Muscle layer of duodenum (tissue), 2 donors: ENCODE results near the gene B3GALT2.
"Not testable (repeated sequence)": the region's sequence is repeated elsewhere in the genome, so short reads cannot be mapped to it uniquely, and the experiment has no call there.

Source experiments
- H3K27ac ChIP-seq: one replicate; pipeline ENCODE4 v1.7.0; 2013; ENCODE audit warnings: mild to moderate bottlenecking, low read length
- H3K27me3 ChIP-seq: one replicate; pipeline ENCODE4 v1.7.0; 2013; ENCODE audit warnings: low read depth, mild to moderate bottlenecking, control low read depth, low read length
- H3K36me3 ChIP-seq, 2 donors: one replicate each; pipeline ENCODE4 v1.7.0; 2013; ENCODE audit warnings: low read length in 2 of 2, control low read depth in 1 of 2, mild to moderate bottlenecking in 1 of 2; ENCODE audit not compliant: insufficient read depth in 2 of 2, control insufficient read depth in 1 of 2
- H3K4me1 ChIP-seq, 2 donors: one replicate each; pipeline ENCODE4 v1.7.0; 2013; ENCODE audit warnings: low read length in 2 of 2, mild to moderate bottlenecking in 2 of 2, control low read depth in 1 of 2, moderate library complexity in 1 of 2; ENCODE audit not compliant: insufficient read depth in 2 of 2, control insufficient read depth in 1 of 2
- H3K4me3 ChIP-seq, 2 donors: one replicate each; pipeline ENCODE4 v1.7.0; 2013; ENCODE audit warnings: low read length in 2 of 2, low read depth in 1 of 2, mild to moderate bottlenecking in 1 of 2
- H3K9me3 ChIP-seq, 2 donors: one replicate each; pipeline ENCODE4 v1.7.0; 2013; ENCODE audit warnings: low read length in 2 of 2, control low read depth in 1 of 2, mild to moderate bottlenecking in 1 of 2; ENCODE audit not compliant: control insufficient read depth in 1 of 2
- donor health status: healthy.

B3GALT2 gene

DNA sequence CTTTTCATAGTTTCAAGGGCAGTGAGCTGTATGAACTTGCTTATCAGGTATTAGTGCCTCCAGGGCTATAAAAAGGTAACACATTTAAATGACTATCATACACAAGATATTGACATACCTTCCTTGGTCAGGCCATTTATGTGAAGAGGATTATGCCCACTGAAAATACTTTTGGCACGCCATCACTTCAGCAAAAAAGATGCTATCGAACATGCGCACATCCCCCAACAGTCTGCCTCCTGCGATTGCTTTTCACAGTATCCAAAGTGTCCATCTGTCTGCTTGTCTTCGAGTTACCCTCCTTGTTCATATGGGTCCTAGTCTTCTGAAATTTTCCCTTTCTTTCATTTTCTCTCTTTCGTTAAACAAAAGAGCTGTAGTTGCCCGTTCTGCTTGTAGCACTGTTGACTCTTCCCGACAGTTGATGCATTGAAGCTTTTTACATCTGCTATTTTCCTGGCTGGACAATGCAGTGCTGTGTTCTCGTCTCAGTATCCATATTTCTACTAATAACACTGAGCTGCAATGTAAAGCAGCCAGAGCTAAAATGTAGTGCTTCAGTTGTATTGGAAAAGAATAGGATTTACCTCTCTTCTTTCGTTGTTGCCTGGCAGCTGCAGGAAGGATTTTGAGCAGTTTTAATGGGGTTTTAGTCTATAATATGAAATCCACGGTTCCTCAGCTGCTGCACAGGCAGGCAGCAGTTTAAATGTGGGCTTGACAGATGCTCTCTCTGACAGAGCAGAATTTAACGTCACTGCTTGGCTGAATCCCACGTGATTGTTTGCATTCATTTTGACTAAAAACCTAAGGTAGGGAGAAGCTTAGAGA, at the start of gene B3GALT2:
Gene B3GALT2, minus strand, starts transcription at position 713 of the 831 bp plus-strand sequence. CDS start 5,051 bp downstream, outside the sequence.
- no peaks in the 10 kb centered on the region for H3K27me3 ChIP-seq
- peak within 1 kb of the TSS; percentile 62 for H3K27ac ChIP-seq
- H3K36me3 ChIP-seq: no peaks in the 10 kb centered on the region
- H3K4me3 ChIP-seq: peak within 1 kb of the TSS; percentile 62
- peaks cover 5 to 62% of the 10 kb centered on the region in 2 donors for H3K4me1 ChIP-seq
- no peaks in the 10 kb centered on the region for H3K9me3 ChIP-seq

DNA sequence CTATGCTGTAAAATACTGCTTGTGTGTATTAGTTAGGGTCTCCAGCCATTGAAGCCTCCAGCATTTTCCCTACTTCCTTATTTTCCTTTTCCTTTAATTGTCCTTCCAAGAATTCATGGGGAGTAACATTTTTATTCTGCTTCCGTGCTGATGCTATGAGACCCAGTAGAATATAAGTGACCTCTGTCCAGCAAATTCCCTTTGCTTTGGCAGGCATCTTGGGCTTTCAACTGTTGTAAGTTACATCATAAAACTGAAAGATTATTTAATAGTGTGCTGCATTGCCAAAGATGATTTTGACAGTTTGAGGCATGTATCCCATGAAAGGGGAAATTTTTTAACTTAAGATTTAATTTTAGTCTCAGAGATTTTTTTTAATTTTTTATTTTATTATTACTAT, 48.1 kb upstream of the B3GALT2 start:
- Histone ChIP-seq H3K27ac (no peak overlapping the region), H3K9me3 (no peaks in the 10 kb centered on the region), H3K4me1 (no peaks in the 10 kb centered on the region), H3K27me3 (no peaks in the 10 kb centered on the region), H3K36me3 (peaks cover 4 to 12% of the 10 kb centered on the region in 2 donors), H3K4me3 (no peak overlapping the region)

- not testable (repeated sequence) for H3K27me3 ChIP-seq, H3K4me3 ChIP-seq, H3K4me1 ChIP-seq, H3K36me3 ChIP-seq, H3K27ac ChIP-seq, H3K9me3 ChIP-seq
Measured at GRCh38 chr1:193231146-193231545, 44.7 kb upstream of the B3GALT2 start.

GRCh38 chr1:193229136-193229535, 42.7 kb upstream of the B3GALT2 start:
- Histone ChIP-seq H3K4me1 (no peaks in the 10 kb centered on the region), H3K9me3 (no peaks in the 10 kb centered on the region), H3K27me3 (no peaks in the 10 kb centered on the region), H3K4me3 (no peak overlapping the region), H3K36me3 (peaks cover 0 to 5% of the 10 kb centered on the region in 2 donors), H3K27ac (no peak overlapping the region)

DNA sequence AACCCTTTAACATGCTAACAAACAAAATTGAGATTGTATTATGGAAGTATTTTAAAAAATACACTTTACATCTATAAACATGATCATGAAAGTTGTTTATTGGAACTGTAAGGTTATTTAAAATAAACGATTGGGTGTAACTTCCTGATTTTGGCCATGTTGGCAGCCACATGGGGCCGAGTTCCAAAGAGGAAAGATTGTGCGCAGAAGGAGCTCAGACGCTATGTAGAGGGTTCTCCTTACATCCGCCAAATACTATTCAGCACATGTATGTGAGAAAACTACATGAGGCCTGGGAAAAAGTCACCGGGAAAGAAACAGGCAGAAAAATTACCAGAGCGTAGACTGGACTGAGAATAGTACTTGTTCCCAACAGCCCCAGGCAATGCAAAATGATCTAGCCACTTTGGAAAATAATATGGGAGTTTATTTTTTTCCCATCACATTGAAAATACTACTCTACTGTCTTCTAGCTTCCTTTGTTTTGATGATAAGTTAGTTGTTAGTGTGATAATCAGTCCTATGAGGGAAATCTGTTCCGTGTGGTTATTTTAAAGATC, 35.7 kb upstream of the B3GALT2 start:
- Histone ChIP-seq H3K4me3 (no peak overlapping the region), H3K27me3 (no peaks in the 10 kb centered on the region), H3K4me1 (peaks cover 0 to 8% of the 10 kb centered on the region in 2 donors), H3K36me3 (peaks cover 6% of the 10 kb centered on the region in 2 donors), H3K27ac (no peak overlapping the region), H3K9me3 (no peaks in the 10 kb centered on the region)

- Histone ChIP-seq H3K4me1 (peaks cover 0 to 8% of the 10 kb centered on the region in 2 donors), H3K4me3 (no peak overlapping the region), H3K9me3 (no peaks in the 10 kb centered on the region), H3K36me3 (peaks cover 6 to 11% of the 10 kb centered on the region in 2 donors), H3K27ac (no peak overlapping the region), H3K27me3 (no peaks in the 10 kb centered on the region)
Measured at GRCh38 chr1:193221651-193222050, 35.2 kb upstream of the B3GALT2 start.

DNA sequence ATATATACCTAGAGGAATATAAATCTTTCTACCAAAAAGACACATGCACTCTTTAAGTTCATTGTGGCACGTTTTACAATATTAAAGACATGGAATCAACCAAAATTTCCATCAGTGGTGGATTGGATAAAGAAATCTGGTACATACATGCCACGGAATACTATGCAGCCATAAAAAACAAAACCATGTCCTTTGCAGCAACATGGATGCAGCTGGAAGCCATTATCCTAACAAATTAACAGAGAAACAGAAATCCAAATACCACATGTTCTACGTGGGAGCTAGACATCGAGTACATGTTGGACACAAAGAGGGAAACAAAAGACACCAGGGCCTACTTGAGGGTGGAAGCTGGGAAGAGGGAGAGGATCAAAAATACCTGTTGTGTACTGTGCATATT, 33.0 kb upstream of the B3GALT2 start:
- Histone ChIP-seq H3K36me3 (peaks cover 6 to 25% of the 10 kb centered on the region in 2 donors), H3K27ac (no peak overlapping the region), H3K27me3 (no peaks in the 10 kb centered on the region), H3K4me3 (no peak overlapping the region), H3K4me1 (peaks cover 0 to 8% of the 10 kb centered on the region in 2 donors), H3K9me3 (no peaks in the 10 kb centered on the region)

DNA sequence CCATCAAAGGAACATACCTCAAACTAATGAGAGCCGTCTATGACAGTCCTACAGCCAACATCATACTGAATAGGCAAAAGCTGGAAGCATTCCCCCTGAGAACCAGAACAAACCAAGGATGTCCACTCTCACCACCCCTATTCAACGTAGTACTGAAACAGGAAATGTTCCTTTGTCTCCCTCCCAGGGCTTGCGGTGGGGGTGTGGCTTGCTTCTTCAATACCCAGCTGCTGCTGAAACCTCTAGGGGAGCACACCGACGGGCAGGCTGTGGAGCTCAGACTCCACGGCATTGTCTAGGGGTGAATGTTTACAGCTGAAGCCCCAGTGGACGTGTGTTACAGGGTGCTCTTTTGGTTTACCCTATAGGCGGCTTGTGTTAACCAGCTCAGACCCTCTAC, 30.5 kb upstream of the B3GALT2 start:
- Histone ChIP-seq H3K4me3 (no peak overlapping the region), H3K9me3 (no peaks in the 10 kb centered on the region), H3K36me3 (peaks cover 6 to 25% of the 10 kb centered on the region in 2 donors), H3K4me1 (peaks cover 0 to 6% of the 10 kb centered on the region in 2 donors), H3K27me3 (no peaks in the 10 kb centered on the region), H3K27ac (no peak overlapping the region)

GRCh38 chr1:193213998-193214397, 27.6 kb upstream of the B3GALT2 start:
- H3K27ac ChIP-seq: no peak overlapping the region
- no peaks in the 10 kb centered on the region for H3K4me1 ChIP-seq
- peaks cover under 1 to 25% of the 10 kb centered on the region in 2 donors for H3K36me3 ChIP-seq
- H3K4me3 ChIP-seq: no peak overlapping the region
- H3K27me3 ChIP-seq: no peaks in the 10 kb centered on the region
- no peaks in the 10 kb centered on the region for H3K9me3 ChIP-seq

DNA sequence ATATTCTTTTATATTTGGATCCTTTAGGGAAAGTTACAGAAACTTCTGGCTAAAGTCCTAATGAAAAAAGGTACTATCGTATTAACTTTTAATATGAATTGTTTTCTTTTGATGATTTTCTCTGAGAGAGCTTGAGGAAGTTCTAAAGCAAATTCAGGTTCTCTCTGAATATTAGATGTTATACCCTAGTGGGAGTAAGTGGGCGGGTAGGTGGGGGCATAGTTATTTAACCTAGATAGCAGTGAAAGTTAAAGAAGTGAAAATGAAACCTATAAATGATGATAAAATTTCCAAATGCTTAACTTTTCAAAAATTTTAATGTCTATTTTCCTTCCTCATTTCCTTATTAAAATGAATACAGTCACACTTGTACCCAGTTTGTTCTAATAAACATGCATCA, 26.2 kb upstream of the B3GALT2 start:
- H3K27ac ChIP-seq: no peak overlapping the region
- no peaks in the 10 kb centered on the region for H3K9me3 ChIP-seq
- H3K4me3 ChIP-seq: no peak overlapping the region
- H3K4me1 ChIP-seq: no peaks in the 10 kb centered on the region
- peaks cover 0 to 24% of the 10 kb centered on the region in 2 donors for H3K36me3 ChIP-seq
- no peaks in the 10 kb centered on the region for H3K27me3 ChIP-seq

DNA sequence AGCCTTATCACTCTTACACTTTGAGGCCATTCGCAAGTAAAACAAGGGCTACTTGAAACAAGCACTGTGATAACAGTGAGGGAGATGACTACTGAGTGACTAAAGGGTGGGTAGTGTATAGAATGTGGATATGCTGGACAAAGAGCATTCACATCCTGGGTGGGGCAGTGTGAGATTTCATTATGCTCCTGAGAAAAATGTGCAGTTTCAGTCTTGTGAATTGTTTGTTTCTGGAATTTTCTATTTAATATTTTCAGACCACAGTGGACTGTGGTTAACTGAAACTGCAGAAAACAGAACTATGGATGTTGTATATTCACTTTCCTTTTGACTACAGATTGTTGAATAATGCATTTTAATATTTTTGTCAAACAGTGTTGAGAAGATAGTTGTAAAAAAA, 25.1 kb upstream of the B3GALT2 start:
- H3K27me3 ChIP-seq: no peaks in the 10 kb centered on the region
- H3K4me3 ChIP-seq: no peak overlapping the region
- peaks cover 0 to 23% of the 10 kb centered on the region in 2 donors for H3K36me3 ChIP-seq
- no peaks in the 10 kb centered on the region for H3K4me1 ChIP-seq
- H3K9me3 ChIP-seq: no peaks in the 10 kb centered on the region
- no peak overlapping the region for H3K27ac ChIP-seq
